ENCODE results near the gene CR1.
"Not testable (repeated sequence)": the region's sequence is repeated elsewhere in the genome, so short reads cannot be mapped to it uniquely, and the experiment has no call there.

CR1 gene

DNA sequence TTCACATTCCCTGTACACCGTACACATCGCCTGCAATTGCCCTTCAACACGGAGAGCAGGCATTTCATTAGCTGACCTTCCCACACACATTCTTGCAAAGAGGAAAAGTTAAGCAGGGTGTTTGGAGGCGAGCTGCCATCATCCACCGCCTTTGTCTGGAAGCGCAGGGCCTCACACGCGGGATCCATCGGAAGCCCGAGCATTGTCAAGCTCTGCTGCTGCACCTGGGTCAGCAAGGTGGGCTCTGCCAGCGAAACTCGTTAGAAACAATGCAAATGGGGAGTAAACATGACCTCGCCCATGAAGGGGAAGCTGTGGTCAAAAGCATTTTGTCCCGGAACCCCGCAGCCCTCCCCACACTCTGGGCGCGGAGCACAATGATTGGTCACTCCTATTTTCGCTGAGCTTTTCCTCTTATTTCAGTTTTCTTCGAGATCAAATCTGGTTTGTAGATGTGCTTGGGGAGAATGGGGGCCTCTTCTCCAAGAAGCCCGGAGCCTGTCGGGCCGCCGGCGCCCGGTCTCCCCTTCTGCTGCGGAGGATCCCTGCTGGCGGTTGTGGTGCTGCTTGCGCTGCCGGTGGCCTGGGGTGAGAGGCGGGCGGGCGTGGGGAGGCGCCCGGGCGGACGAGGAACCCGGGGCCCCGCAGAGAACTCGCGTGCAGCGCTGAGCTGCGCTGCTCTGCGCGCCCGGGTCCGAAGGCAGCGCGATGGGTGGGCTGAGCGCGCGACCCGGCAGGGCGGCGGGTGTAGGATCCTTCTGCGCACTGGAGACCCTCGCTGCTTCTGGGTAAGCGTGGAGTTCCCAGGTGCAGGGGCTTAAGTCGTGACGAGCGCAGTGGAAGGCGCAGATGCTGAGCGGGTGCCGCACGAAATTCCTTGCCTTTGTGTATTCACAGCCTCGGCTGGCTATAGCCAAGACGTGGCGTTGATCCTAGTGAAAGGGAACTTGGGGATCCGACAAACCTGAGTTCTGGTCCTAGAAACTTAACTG is at the start of gene CR1:
TSS of gene CR1 (plus strand) at position 357 of the 992 bp plus-strand sequence. CDS start at position 468, 111 bp downstream.
- peak in 7 of 51 donors; percentile 2 to 11 (median 5) for DNase-seq

DNA sequence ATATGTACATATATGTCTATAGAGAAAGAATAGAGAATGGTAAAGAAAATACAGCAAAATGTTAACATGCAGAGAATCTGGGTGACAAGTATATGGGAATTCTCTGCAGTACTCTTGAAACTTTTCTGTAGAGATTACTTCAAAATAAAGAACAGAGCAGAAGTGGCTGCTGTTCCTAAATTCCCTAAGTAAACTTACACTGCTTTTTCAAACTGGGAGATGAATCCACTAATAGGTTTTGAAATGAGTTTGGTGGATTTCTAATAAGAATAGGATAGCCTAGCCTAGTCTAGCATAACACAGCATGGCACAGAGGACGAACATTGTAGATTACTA is 42.3 kb upstream of the CR1 start:
- DNase-seq: no peak

DNA sequence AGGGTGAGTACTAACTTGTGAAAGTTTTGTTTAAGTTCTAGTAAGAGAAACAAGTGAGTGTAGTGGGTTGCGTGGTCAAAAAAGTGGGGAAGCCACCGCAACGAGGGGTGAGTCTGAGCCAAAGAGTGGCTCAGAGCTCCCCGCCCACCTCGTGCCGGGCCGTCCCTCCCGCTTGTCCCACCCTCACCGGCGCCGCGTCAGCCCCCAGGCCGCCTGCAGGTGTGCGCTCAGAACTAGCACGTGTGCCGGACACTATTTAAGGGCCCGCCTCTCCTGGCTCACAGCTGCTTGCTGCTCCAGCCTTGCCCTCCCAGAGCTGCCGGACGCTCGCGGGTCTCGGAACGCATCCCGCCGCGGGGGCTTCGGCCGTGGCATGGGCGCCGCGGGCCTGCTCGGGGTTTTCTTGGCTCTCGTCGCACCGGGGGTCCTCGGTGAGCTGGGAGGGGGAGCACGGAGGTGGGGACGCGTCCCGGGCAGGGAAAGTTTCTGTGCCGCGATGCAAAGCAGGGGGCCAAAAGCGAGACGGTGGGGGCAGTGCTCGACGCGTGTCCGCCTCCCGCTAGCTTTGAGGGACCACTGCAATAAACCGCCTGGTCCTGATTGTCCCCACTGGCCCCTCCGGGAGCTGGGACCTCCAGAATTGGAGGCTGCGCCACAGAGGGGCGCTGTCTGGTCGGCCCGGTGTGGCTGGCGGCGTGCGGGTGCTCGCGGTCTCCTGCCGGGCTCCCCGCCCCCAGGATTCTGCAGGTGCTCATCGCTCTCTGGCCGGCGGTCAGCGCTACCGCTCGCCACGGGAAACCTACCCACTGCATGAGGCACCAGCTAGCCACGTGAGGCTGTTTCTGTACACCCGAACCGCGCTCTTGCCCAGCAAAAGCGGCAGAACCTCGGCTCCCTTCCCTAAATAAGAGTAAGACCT is 41.7 kb upstream of the CR1 start, which contains the start of gene CR2:
TSS of gene CR2 (plus strand) at position 283 of the 919 bp plus-strand sequence. CDS start at position 374, 91 bp downstream.
- DNase-seq: peak in 16 of 51 donors; percentile 0 to 29 (median 4)

DNA sequence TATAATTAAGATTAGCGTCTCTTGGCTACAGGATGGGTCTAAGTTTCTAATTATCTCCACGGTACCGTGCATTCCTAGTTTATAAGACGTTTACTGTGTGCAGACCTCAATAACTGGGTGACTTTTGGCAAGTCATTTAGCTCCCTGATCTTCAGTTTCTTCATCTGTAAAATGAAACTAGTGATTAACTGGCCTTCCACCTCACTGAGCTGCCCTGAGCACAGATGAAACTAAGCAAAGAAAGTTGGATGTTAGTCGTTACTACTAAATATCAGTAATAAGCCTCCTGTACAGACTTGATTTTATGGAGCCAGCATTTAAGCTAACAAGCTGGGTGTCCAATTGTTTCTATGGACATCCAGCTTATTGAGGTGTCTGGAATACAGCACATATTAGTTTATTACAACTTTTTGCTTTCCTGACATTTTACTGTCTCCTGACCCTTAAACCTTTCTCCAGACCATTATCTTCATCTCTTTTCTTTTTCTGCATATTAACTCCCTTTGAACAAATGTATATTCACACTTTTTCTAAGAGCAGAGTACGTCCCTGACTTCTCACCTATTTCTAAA is 40.7 kb upstream of the CR1 start:
- DNase-seq: no peak

DNA sequence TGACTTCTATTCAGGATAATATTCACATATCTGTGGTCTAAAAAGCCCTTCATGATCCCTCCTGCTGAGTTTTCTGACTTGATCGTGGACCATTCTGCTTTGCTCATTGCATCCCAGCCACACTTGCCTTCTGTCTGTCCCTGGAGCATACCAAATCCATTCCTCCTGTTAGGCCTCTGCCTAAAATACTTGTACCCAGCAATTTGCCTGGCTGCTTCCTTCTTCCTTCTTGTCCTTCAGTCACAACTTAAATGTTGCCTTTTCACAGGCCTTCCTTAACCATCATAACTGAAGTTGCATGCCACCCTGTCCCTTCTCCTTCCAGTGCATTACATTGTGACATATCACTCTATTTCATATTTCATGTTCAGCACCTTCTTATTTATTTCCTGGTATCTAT is 37.5 kb upstream of the CR1 start:
- DNase-seq: no peak

DNA sequence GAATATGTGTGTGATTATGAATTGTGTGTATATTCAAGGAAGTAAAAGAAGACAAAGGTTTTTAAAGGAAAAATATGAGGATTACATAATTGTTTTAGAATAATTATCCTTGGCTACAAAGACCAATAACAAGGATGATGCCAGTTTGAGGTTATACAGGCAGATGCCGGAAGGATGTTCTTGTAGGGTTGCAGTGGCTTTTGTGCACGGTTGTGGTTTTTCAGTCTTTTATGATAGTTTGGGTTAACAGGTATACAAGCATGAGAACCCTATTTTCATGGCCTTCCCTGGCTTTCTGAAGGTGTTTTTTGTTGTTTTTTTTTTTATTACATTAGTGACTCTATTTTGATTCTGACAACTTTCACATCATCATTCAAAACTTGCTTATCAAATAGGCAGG is 36.9 kb upstream of the CR1 start:
- no peak for DNase-seq

DNA sequence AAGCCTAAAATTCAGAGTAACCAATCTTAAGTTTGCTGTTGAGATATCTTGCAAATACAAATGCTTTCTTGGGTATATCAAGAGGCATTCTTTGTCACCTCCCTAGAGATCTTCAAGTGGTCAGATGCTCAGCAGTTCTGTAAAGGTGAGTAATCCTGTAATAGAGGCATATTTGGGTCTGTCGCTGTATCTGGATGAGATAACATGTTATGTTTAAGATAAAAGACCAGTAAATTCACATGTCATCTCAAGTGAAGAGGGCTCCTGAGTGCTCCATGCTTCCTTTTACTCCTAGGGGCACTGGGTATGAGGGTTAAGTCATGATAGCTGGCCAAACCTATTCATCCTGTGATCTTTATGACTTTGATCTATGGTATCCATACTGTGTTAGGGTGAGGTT is 34.3 kb upstream of the CR1 start:
- DNase-seq: no peak

DNA sequence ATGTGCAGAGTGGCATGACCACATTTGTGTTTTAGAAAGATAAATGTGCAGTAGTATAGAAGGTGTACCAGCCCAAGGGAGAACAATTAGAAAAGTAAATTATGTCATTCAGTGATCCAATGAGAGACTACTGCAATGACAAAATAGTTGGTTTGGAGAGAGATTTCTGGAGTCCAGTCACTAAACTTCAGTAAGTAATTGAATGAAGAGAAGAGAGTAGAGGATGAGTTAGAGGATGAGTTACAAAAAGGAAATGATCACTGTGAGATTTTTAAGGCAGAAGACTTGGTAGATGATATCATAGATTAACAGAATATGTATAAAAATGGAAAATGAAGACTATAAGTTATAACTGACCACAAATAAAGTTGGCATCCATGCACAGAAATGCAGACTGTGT is 33.4 kb upstream of the CR1 start:
- DNase-seq: no peak

DNA sequence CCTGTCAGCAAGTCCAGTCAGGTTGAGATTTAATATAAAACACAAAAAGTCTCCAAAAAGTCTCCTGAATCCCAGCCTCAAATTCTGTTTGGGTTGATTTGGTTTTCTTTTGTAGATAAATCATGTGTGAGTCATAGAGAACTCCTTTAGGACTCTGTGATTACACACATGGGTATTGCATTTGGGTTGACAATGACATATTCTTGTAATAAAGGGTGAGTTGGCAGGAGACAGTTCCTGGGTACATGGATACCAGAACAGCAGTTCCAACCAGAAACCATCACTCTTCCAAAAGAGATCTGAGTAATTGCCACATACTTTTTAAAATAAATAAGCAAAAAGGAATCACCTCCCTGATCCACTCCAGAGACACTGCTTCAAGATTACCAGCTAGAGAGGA is 32.9 kb upstream of the CR1 start:
- no peak for DNase-seq

DNA sequence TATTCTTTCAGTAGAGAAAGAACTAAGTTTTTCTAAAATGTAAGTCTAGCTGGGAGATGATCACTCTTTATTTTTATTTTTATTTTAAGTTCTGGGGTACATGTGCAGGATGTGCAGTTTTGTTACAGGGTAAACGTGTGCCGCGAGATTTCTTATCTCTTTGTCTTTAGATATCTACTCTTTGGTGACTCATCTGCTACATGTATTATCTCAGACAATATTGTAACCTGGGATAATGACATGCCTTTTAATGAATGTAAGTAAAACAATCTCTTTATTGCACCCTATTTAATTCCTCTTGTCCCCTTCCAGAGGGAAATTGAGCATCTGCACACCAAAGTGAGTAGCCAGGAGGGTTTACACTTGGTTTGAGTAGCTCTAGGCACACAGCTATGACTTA is 32.4 kb upstream of the CR1 start:
- DNase-seq: no peak

DNA sequence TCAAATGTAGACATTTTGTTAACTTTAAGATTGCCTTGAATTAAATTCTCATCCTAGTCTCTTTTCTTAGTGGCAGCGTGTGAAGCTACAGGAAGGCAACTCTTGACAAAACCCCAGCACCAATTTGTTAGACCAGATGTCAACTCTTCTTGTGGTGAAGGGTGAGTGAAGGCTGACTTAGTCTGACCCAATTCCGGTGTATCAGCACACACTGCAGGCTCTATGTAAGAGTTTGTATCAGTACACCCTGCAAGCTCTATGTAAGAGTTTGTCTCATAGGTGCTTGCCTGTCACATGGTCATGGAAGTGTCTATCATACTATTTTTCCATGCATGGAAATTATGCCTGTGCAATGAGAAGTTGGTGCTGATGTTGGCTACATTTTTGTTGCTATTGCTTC is 25.0 kb upstream of the CR1 start:
- no peak for DNase-seq

DNA sequence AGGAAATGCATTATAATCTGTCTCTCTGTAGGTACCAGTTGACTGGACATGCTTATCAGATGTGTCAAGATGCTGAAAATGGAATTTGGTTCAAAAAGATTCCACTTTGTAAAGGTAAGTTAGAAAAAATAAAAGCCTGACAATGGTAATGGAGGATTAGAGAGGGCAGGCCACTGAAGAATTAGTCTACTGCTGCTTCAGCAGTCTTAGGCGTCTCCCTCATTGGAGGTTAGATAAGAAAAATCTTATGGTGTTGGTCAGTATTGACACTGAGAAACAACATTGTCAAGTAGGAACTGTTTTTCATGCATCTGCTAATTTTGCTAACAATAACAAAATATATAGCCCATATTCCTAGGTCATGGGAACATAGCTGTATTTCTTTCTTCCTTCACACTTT is 21.7 kb upstream of the CR1 start:
- DNase-seq: no peak

DNA sequence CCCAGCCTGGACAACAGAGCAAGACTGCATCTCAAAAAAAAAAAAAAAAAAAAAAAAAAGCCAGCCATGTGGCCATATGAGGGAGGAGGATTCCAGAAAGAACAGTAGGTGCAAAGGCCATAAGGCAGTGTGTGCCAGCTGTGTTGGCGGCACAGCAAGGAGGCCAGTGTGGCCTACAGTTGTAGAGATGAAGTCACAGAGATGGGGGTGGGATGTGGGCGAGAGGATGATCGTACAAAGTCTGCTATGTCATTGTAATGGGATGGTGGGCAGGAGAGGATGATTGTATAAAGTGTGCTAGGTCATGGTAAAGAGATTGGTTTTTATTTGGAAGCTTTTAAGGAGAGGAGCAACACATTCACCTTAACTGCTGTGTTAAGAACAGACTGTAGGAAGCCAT is 9.8 kb upstream of the CR1 start:
- DNase-seq: no peak

DNA sequence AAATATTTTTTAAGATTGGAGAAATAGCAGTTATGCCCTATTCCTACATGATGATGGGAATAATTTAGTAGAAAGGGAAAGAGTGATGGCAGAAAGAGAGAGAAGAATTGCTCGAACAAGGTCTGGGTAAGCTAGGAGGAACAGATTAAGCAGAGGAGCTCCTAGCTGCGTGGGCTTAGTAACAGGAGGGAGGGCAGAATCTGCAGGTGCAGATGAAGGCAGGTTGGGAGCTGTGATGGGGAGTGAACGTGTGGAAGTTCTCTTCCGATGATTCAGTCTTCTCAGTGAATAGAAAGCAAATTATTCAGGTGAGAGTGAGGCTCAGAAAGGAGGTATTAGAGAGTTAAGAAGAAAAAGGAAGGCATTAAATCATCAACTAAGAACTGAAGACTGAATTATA is 8.3 kb upstream of the CR1 start:
- DNase-seq: no peak

DNA sequence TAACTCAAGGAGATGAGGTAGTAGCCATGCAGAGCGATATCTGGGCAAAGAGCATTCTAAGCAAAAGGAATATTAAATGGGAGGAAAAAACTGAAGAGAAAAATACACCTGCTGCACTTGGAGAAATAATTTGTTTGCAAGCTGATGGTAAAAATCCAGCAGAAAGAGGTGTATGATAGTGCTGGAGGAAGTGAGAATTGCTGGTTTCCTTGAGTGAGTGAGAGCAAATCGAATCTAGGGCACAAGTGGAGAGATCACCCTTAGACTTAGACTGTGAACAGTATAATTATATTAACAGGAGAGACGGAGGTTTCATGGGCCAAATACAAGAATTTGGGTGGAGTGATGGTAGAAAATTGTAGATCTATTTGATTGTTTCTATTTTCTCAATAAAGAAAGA is 2.7 kb upstream of the CR1 start:
- no peak for DNase-seq

DNA sequence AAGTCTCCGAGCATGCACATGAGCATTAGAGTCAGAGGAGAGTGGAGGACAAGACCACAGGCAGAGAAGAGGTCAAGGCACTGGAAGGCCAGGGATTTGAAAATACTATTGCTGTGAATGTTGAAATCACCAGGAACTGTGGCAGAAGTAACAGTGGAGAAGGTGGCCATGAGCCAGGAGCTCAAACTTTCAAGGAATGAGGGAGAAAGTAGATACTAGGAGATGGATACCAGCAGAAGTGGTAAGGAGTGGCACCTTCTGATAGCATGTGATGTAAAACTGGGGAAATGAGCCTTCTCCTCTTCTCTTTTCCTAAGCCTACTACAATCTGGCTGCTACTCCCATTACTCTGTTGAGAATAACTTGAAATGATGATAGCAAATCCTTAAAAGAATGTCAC is 1.8 kb upstream of the CR1 start:
- no peak for DNase-seq

DNA sequence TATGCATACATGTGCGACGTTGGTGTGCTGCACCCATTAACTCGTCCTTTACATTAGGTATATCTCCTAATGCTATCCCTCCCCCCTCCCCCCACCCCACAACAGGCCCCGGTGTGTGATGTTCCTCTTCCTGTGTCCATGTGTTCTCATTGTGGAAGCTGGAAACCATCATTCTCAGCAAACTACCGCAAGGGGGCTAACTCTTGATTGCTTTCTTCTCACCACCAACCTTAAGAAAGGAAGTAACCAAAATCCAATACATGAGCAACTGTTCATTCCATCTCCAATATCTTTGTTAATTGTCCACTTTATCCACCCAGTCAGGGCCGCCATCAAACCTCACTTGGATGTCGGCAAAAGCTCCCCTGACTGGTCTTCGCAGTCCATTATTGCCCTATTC is 676 bp upstream of the CR1 start:
- DNase-seq: not testable (repeated sequence)

DNA sequence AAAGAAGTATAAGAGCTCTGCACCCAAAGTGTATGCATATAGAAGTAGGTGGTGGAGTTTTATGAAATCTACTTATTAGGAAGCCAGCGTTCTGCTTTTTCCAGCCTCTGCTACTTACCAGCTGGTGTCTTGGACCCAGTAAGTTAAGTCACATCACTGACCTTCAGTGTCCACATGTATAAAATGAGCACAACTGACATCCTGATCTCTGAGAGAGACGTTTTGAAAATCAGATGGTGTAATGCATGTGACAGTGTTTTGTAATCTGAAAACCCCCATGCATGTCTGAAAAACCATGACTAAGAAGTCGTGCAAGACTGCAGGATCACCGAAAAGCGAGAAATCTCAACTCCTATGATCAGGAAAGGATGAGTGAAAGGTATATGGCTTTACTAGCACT is 2.0 kb downstream of the CR1 start:
- DNase-seq: no peak

DNA sequence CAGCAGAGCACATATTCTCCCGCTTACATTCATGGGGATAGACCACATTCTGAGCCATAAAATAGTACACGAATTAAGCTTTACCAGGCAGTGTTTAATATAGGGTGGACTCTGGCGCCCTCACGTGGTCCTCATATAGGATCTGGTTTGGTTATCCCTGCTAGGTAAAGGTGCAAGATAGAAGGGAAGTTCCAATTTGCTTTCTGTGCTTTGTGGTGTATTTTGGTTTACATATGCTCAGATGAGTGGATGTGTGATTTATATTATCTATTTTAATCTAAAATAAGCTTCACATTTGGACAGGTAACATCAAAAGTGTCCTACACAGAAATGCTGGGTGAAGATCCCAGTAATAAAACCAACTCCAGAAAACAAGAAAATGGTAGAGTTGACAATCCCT is 3.6 kb downstream of the CR1 start:
- peak in 34 of 51 donors; percentile 3 to 85 (median 48) for DNase-seq

DNA sequence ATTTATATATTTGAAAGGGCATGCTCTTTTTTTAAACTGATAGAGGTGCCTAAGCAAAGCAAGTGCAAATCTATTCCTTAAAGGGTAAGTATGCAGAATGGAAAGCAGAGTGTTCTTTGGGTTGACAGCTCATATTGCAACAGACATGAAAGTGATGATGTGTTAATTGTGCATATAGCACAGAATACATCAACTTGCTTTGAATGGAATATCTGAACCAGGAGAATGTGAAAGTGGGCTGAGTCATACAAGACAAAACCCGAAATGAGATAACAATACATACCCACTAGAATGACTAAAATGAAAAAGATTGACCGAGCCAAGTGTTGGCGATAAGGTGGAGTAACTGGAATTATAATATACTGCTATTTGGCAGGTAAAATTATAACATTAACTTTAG is 4.3 kb downstream of the CR1 start:
- DNase-seq: no peak

DNA sequence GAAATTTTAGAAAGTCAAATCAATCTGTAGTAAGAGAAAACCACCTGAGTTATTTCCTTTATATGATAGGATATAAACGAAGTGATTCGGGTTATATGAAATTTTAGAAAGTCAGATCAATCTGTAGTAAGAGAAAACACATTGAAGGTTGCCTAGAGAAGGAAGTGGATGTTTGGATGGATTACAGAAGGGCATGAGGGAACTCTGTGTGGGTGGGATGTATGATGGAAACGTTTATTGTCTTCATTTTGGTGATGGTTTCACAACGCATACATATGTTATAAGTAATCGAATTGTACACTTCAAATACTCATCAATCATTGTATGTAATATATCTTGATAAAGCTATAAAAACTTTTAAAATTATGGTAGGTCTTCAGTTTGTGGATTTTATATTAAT is 5.1 kb downstream of the CR1 start:
- no peak for DNase-seq

DNA sequence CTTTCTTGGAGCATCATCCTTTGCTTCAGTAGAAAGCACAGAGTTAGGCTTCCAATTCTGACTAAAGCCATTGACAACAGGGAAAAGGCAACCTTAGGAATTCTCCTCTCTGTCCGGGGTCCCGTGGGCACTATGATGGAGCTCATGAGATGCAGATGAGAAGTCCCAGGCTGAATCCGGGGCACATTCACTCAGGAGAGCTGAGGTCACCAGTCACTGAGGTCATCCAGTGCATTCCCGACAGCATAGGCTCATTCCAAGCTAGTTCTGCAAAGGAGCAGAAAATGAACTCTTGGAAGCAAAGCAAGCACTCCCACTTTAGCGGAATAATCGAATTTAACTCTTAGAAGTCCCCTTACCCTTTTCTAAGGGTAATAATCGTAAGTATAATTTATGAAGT is 6.8 kb downstream of the CR1 start:
- no peak for DNase-seq

Data from hypothalamus (tissue), 51 donors.